HG03139 (cell line): ENCODE measurements around the gene HDAC2.
"Not testable (repeated sequence)": the region's sequence is repeated elsewhere in the genome, so short reads cannot be mapped to it uniquely, and the experiment has no call there.

Experiments
- ATAC-seq: cut with Tn5 transposase; IDR thresholded peaks from one replicate; pipeline ENCODE4 v1.9.1; 2021; ENCODE audit not compliant: unreplicated experiment

Gene HDAC2

DNA sequence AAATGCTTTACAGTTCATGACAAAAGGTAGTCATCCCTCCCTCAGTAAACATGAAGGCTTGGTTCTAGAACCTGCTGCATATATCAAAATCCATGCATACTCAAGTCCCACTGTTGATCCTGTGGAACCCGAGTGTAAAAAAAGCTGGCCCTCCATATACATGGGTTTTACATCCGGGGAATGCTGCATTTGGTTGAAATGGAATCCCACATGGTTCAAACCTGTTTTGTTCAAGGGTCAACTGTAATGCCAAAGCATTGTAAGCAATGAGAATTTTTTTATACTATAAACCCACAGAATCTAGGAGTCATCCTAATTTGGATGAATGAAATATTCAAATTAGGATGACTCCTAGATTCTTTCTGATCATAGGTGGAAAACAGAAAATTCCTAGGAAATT is 5.9 kb upstream of the HDAC2 start:
- ATAC-seq, result no peak

DNA sequence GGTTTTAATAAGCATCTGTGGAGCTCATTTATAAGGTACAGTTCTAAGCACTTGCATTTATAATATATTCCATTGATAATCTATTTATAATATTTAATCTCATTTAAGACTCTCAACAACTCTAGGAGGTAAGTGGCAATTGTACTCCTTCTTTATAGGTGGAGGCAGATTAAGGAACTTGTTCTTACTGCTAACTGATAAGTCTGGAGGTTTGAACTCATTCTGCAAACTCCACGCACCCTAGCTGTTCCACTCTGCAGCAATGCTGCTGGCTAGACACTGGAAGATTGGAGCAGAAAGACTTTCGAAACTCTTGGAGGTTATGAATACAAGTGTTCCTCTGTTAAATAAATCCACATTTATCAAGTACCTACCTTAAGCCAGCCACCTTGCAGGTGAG is 793 bp upstream of the HDAC2 start:
- no peak for ATAC-seq

DNA sequence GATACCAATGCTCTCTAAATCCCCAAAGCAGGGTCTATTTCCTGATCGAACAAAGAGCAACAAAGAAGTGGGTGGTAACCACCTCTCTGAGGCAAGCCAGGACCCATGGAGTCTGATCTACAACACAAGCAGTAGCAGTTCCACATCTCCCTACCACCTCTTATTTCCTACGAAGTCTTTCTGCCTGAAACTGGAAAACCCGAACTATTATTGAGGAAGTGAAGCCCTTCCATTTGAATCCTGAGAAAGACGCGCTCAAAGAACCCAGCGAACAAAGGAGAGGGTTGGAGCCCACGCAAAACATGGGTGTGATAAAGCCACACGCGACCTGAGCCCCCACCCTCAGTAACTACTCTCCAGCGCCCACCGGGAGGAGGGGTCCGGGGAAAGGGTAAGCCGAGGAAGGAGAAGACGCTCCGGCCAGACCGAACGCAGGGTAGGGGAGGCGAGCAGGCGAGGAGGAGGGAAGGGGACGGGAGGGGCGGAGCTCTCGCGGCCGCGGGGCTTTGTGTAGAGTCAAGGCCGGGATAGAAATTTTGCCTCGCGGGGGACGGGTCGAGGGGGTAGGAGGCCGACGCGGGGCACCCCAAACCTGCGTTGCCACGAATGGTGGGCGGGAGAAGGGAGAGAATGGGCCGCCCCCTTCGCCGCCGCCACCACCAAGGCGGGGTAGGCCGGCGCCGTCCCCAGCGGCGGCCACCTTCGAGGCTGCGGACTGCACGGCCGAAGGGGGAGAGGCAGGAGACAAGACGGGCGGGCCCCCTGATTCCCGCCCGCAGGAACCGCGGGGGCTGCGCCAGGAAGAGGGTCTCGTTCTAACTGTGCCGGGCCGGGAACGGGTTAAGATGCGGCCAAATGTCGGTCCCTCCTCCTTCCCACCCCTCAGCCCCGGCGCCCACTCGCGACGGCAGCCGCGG is 802 bp downstream of the HDAC2 start:
- ATAC-seq, result peak; percentile 33

DNA sequence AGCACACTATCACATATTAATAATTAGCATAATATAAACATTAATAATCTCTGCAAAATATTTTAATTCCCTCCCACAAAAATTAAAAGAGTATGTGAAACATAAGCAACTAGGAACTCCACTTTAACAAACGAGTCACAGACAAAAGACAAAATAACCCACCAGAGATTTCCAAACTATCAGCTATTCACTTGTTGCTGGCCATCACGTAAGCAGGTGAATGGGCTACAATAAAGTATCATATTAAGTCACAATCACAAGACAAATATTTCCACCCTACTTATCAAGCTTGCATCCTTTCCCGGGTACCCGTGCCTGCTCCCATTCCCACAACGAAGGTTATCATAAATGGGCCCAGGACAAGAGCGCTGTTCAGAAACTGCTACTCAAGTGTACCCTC is 2.5 kb downstream of the HDAC2 start:
- no peak for ATAC-seq

DNA sequence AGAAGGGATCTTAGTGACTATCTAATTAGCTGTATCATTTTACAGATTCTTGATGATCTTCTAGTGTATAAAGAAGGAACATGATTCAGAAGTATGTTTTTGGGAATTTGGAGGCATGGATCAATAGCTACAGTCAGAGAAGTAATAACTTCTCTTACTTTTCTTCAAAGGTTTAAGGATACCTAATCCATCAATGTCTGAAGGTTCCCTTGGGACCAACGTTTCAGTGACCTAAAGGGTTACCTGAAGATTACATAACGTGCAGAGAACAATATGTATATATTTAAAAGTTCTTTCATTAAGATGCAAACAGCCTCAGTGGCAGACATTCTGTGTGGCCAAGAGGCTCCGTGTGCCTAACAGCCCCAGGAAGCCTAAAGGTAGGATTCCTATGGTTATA is 3.2 kb downstream of the HDAC2 start:
- no peak for ATAC-seq

DNA sequence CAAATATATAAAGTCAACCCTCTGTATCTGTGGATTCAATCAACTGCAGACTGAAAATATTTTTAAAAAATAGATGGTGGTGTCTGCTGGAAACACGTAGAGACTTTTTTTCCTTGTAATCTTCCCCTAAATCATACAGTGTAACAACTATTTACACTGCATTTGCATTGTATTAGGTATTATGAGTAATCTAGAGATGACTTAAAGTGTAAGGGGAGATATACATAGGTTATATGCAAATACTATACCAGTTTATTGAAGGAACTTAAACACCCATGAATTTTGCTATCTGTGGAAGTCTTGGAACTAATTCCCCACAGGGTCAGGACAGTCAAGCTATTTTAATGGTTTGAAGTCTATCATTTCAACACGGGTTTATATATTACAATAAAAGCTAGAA is 10.2 kb downstream of the HDAC2 start:
- peak; percentile 50 for ATAC-seq

DNA sequence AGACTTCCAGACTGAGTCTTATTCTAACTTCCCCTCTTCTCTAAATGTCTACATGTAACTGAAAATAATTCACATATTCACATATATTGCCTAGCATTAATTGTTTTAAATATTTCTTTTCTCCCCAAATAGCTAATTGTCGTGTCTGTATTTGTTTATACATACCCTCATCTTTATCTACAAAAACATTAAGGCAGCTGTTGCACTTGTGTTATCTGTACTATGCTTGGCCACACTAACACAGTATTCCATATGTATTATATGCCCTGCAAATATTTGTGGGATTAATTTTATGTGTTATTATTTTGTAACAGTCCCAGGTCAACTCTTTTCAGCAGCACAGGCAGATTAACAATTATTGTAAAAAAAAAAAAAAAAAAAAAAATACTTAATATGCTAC is 11.7 kb downstream of the HDAC2 start:
- no peak for ATAC-seq

DNA sequence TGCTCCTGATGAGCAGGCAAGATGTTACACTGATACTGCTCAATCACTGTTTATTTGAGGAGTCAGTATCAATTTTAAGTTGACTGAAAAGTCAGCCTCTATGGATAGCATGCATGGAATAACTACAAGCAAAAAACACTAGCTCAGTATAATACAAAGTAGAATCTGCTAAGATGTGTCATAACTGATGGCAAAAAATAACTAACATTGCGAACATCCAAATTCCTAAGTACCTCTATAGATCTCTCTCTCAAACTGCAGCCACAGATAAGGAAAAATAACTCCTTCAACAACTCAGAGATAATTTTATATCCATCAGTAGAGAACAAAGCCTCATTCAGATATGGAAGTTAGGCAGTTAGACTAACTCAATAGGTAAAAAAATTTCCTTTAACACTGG is 16.3 kb downstream of the HDAC2 start:
- ATAC-seq, result no peak

DNA sequence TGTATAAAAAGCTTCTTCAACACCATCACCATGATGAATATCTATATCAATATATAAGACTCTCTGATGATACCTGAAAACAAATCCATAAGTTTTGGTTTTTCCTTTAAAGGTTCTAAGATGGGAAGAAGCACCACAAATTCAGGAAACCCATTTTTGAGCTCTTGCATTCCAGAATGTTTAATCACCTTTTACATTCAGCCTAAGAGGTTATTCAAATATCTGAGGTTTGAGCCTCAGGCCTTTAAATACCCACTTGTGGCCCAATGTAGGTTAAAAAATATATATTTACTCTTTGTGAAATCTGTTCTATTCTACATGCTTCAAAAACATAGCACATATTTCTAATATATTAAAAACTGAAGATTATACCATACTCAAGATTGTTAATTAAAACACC is 17.6 kb downstream of the HDAC2 start:
- ATAC-seq, result no peak

DNA sequence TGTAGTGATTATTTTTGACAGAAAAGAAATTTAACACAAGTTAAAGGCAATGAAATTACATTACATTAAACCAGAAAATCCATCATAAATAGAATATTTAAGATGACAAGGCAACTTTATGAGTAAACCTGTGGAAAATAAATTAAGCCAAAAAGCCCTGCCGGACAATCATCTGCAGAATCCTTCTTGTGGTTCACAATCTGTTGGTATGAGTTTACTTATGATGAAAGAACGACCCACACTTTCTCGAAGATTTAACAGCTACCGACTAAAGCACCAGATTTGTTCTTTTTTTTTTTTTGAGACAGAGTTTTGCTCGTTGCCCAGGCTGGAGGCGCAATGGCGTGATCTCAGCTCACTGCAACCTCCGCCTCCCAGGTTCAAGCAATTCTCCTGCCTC is 21.4 kb downstream of the HDAC2 start:
- ATAC-seq, result no peak

DNA sequence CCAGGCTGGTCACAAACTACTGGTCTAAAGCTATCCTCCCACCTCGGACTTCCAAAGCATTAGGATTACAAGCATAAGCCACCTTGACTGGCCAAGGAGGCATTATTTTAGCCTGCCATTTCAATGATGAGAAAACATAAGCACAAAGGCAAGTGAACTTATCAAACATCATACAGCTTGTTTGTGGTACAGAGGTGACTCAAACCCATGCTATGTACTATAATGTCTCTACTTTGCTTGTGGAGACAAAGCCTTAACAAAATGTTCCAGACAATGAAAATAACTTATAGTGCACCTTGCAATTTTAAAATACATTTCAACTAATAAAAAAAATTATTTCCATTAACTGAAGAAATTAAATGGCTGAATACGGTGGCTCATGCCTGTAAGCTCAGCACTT is 26.2 kb downstream of the HDAC2 start:
- no peak for ATAC-seq

DNA sequence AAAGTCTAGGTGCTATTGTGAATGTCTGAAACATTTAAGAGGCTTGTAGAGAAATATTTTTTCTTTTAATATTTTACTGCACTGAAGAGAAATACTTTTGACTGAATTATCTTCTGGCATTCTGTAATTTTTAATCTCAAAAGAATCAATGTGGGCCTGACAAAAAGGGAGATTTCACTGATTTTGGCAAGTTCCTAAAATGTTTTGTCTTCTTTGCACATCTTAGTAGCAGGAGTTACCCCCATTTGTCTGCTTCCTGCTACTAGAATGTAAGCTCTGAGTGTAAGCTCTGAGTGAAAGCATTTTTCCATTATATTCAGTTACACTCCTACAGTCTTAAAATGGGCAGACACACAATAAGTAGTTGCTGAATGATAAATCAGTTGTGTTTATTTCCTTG is 31.1 kb downstream of the HDAC2 start:
- ATAC-seq, result no peak

DNA sequence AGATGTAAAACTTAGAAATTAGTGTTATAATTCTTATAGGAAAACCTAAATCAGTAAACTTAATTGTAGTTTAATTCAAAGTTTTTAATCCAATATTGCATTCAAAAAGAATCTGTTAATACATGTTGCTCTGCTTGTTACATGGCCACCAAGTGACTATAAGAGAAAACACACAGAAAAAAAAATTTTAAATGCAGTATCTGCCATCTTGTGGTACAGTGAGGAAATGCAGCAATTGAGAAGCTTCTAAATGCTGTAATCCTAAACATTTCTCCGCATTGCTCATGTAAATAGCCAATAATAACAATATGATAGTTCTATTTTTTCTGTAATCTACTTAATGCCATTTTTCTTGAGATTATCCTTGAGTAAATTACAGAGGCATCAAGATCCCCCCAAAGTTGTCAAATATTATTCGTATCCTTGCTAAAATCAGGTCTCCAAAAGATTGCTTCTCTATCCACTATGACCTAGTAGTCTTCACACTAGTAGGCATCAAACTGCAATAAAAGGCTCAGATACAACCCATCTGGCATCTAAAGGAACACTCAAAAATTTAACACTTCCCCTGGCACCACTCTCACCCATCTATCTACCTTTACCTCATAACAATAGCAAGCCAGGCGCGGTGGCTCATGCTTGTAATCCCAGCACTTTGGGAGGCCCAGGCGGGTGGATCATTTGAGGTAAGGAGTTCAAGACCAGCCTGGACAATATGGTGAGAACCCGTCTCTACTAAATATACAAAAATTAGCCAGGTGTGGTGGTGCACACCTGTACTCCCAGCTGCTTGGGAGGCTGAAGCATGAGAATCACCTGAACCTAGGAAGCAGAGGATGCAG is 34.6 kb downstream of the HDAC2 start:
- peak; percentile 82 for ATAC-seq

DNA sequence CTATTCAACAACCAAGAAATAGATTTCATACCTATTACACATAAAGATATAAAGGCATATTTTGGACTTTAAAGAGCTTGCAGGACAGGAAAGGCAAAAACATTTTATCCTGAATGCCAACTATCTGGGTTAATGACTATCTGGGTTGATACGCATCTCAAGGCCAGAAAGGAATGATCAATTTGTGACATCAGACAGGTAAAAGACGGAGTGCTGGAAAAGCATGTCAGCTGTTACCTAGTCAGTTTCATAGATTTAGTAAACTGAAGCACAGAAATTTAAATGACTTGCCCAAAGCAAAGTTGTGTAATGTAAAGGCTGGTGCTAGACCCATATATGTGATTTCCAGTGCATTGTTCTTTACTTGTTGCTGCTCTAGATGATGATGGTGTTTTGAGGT is 36.8 kb downstream of the HDAC2 start:
- no peak for ATAC-seq

DNA sequence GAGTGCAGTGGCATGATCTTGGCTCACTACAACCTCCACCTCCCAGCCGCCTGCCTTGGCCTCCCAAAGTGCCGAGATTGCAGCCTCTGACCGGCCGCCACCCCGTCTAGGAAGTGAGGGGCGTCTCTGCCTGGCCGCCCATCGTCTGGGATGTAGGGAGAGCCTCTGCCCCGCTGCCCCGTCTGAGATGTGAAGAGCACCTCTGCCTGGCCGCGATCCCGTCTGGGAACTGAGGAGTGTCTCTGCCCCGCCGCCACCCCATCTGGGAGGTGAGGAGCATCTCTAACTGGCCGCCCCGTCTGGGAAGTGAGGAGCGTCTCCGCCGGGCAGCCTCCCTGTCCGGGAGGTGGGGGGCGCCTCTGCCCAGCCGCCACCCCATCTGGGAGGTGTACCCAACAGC is 39.0 kb downstream of the HDAC2 start:
- not testable (repeated sequence) for ATAC-seq

DNA sequence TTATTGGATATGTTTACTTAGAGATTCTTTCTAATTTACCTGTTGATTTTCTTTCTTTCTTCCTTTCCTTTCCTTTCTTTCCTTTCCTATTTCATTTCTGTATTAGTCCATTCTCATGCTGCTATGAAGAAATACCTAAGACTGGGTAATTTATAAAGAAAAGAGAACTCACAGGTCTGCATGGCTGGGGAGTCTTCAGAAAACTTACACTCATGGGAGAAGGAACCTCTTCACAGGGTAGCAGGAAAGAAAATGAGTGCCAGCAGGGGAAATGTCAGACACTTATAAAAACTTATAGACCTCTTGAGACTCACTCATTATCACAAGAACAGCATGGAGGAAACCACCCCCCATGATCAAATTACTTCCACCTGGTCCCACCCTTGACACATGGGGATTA is 40.8 kb downstream of the HDAC2 start:
- no peak for ATAC-seq

DNA sequence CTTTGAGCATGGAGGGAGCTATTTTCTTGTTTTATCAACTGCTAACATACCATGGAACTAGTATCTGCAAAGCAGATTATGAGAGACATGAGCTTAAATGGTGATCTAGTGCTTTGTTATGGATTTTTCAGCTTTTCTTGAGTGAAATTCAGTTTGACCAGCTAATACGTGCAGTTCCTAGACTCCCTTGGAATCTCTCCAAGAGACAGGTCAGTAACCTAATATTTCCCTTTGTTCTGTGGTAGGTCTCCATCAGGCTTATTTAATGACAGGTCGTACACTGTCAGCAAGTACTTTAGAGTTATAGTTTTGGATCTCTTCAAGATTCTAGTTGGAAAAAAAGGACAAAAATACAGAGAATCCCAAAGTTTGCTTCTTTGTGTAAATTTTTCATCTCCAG is 43.9 kb downstream of the HDAC2 start:
- ATAC-seq, result no peak

DNA sequence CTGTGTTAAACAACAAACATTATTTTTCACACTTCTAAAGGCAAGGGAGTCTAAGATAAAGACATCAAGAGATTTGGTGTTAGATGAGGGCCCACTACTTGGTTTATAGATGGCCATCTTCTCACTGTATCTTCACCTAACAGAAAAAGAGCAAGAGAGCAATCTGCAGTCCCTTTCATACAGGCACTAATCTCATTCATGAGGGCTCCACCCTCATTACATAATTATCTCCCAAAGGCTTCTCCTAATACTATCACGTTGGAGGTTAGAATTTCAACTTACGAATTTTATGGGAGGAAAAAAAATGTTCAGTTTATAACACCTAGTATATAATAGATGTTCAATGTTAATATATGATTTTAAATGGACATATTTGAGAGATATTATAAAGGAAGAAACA is 45.6 kb downstream of the HDAC2 start:
- no peak for ATAC-seq

DNA sequence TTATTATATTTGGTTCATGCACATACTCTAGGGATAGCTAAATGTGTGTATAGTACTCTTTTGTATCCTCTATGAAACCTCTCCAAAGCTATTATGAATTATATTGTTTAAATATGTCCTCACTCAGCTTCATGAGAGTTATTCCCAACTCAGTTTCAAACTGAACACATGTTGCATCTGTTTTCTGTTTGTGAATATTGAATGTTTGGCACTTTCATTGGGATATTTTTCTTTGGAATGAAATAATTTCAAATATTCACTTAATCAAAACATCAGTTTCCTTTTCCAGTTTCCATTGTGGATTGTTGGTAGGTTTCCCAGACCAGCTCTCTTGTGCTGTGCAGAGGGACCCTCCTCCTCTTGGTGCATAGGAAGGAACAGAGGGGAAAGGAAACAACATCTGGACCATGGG is 46.6 kb downstream of the HDAC2 start:
- ATAC-seq, result no peak

DNA sequence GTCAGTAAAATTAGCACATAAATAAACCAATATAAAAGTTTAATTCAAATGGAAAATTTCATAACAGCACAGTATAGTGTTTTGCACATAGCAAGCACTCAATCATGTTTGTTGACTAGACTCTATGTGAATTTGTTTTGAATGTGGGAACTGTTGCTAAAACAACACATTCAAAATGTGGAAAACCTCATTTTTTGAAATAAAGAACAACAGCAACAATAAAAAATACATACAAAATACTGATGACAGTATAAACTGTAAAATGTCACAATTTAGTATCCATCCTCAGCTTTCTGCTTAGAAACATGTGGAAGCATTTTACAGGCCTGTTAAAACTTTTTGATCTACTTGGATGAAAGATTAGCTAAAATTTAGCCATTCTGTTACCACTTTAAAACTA is 47.4 kb downstream of the HDAC2 start:
- ATAC-seq, result no peak

DNA sequence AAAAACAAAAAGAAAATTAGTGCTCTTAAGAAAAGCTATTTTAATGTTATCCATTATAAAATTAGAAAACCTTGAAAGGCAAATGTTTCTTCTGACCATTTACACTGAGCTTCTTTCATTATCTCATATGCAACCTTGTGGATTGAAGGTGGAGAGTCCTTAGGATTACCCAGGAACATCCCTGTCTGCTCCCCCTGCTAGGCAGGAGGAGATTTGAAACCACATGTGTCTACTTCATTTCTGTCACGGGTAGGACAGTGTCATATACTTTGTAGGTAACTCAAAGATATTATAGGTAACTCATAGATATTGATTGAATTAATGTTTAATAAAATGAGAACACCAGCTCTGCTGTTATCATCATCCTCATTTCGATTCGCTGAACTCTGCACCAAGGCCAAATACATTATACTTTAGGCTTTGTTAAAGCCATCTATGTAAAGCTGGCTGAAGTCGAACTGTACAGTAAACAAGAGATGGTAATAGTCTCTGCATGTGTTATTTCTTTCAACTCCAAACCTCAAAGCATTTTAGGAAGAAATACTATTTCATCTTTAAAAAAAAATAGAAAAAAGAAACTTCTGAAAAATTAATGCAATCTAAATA is 49.5 kb downstream of the HDAC2 start:
- no peak for ATAC-seq
